HG03097 (cell line): ENCODE data around the gene PKD1L1.
"Not testable (repeated sequence)": the region's sequence is repeated elsewhere in the genome, so short reads cannot be mapped to it uniquely, and the experiment has no call there.

Experiments
- ATAC-seq: cut with Tn5 transposase; IDR thresholded peaks from one replicate; pipeline ENCODE4 v1.9.1; 2021; ENCODE audit not compliant: unreplicated experiment, low FRiP score

The PKD1L1 gene

DNA sequence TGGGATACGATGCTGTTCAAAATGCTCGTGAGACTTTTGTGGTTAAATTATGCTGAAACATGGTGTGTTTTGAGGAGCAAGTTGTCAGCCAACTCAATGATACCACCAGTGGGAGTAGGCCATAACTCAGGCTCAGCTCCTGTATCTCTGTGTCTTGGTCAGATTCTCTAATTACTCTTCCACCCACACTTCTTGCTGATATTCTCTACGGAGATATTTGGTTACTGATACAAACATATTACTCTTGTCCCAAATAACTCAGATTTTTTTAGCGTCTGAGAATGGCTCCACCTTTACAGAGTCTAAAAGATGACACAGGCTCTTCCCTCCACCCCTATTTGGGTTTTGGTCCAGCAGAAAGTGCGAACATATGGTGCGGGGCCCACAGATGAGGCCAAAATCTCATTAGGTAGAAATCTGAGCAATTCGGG, 168.9 kb downstream of the PKD1L1 start:
- ATAC-seq: no peak

DNA sequence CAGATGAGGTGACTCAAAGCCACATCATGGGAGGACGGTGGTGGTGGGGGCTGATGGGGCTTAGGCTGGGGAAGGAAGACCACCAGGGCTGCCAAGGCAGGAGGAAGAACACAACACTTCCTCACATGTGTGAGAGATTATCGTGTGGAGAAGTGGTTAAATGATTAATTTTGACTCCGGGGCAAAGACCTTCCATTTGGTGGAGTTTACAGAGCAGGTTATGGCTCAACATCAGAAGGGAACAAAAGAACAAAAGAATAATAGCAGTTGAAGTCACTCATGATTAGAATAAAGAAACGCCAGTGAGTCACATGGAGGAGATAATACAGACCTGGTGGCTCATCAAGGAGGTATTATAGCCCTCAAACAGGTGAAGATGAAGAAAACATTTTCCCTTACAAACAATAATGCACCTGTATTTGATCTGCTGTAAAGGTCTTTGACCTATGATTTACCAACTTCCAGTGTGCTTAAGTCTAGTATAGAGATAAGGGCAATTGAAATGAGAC, 170.1 kb downstream of the PKD1L1 start:
- no peak for ATAC-seq

DNA sequence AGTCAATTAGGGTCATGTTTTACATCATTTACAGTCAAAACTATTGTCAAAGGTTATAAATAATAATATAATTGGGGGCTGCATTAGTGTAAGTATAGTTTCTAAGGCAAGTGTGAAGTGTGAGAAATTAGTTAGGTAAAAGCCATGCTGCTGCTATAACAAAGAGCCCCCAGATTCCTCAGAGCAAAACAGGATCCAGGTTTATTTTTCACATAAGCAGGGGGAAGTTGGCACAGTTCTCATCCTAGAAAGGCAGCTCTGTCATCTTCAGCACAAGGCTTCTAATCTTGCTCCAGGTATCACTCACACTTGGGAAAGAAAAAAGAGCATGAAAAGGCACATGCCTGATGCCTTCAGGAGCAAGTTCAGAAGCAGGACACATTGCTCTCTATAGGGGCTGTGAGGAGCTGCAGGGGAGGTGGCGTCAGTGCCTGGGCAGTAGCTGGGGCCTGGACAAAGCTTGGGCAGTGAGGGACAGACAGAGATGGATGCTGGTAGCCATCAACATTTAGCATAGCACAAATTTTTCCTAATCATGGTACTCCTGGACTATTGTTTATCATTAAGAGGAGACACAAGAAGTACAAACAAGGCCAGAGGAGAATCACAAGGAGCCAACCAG, 170.6 kb downstream of the PKD1L1 start:
- no peak for ATAC-seq

DNA sequence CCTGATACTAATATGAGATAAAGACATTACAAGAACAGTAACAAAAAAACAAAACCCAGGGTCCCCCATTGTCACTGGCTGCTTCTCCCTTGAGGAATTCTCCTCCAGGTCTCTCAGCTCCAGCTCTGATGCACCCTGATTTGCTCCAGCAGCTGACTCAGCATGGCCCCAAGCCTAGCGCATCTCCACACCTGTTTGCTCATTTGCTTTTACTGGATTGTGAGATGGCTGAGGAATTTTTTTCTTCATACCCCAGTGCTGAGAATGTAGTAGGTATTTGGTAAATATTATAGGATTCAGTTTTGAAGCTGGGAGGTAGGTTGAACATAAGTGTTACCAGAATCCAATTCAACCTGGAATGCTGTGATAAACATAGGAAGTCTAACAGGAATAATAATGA, 171.9 kb downstream of the PKD1L1 start:
- ATAC-seq: no peak

DNA sequence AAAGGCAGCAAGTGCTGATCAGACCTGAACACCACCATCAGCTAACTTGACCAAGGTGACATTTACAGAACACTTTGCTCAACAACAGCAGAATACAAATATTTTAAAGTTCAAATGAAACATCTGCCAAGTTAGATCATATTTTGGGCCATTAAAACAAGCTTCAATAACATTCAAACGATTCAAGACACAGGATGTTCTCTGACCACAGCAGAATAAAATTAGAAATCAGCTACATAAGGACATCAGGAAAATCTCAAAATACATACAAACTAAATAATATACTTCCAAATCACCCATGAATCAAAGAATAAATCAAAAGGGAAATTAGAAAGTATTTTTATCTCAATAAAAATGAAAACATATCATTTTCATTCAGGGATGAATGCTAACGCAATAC, 173.0 kb downstream of the PKD1L1 start:
- ATAC-seq: no peak

DNA sequence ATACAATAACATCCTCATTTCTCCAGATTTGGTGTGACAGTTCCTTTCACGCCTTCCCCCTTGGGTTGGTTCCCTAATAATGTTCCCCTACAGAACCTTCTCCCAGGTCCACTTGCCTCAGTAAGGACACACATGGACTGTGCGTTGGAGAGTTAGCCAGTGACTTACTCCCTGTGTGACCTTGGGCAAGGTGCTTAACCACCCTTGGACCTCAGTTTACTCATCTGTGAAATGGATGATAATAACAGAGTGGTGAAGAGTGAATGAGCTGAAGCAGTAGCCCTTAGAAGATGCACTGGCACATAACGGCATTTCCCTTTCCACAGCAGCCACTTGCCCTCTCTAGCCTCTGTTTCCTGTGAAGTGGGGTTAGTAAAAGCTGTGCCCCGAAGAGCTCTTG, 175.8 kb downstream of the PKD1L1 start:
- no peak for ATAC-seq

DNA sequence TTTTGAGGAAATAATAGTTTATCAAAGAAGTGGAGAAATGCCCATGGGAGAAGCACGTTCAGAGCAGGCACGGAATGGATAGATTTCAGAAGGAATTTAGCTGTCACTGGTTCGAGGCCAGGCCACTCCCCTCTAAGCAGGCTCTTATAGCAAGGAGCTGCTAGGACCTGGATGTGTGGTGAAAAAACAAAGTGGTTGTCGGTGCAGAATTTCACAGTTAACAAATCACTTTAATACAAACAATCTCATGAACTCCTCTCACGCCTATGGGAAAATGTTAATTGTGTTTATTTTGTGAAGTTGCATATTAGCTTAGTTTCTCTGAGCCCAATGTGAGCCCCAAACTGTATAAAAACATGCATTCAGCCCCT, 176.3 kb downstream of the PKD1L1 start:
- ATAC-seq: no peak

DNA sequence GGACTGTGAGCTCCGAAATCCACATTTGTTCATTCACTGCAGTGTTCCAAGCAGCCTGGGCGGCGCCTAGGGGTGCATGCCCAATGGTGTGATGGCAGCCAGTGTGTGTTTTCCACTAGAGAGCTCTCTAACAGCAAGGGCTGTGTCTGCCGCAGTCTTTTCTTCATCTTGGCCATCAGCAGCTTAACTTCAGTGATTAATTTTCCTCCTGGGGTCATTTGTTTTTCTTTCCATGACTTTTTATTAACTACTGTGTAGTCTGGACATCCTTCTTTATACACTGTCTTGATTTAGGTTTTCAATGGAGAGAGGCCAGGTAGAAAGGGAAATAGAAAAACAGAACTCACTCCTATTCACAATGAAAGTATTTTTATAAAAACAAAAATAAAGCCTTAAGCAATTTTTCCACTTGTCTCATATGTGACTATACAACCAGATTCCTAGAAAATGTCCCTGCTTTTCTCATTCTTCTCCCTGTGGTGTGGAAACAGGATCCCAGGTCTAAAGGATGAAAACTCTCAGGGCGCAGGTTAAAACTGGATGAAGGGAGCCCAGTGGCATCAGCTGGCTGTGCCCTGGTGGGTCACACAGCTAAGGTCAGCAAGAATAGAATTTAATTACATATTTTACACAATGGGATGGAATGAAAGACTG, 176.8 kb downstream of the PKD1L1 start:
- no peak for ATAC-seq

DNA sequence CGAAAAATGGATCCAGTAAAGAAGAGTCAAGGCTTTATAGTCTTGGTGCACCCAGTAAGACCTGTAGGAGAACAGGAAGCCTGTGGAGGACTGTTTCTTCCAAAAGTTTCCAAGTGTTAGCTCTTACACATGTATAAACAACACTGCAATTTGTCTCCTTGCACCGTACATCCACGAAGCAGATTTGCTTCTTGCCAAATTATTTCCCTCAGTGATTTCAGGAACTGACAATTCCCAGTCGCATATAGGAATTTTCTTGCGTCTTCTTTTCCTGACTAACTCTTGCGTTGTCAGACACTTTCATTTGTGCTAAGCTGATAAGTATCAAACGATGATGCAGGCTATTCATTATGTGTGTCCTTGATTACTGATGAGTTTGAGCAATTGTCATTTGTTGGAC, 182.1 kb downstream of the PKD1L1 start:
- no peak for ATAC-seq

DNA sequence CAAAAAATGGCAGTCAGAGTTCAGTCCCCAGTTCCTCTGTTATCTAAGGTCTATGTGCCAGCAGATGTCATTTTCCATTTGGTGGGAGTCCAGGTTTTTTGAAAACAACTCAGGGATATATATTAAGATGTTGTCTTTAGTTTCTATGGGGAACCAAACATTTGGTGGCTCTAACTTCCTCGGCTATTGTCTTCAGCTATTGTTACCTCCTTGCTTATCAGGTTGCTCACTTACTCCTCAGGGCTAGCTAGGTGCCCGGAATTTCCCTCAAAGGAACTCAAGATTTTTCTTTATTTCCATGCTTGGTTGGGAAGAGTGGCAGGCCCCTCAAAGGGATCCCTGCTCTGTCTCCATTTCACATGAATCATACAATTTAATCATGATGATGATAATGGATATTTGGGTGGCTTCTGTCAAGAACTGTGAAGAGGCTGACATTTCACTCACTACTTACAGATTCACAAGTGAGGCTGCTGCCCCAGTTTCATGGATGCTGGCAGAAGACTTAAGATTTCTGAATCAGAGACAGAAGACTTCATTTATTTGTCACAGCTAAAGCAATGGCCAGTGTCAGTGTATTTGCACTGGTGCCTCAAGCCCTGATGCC, 182.8 kb downstream of the PKD1L1 start:
- ATAC-seq: no peak

DNA sequence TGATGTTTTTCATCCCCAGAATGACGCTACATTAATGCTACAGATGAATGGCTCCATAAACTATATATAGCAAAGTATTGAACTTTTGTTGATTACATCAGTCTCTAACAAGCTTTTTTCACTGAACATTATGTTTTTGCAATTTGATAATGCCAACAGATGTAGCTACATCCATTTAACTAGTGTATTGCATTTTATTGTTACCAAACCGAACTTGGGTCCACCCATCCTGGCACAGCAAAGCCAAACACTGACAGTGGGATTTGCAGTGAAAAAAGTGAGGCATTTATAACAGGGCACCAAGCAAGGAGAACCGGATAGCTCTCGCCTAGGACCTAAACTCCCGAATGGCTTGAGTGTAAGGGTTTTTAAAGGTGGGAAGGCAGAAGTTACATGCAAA, 183.5 kb downstream of the PKD1L1 start:
- no peak for ATAC-seq

DNA sequence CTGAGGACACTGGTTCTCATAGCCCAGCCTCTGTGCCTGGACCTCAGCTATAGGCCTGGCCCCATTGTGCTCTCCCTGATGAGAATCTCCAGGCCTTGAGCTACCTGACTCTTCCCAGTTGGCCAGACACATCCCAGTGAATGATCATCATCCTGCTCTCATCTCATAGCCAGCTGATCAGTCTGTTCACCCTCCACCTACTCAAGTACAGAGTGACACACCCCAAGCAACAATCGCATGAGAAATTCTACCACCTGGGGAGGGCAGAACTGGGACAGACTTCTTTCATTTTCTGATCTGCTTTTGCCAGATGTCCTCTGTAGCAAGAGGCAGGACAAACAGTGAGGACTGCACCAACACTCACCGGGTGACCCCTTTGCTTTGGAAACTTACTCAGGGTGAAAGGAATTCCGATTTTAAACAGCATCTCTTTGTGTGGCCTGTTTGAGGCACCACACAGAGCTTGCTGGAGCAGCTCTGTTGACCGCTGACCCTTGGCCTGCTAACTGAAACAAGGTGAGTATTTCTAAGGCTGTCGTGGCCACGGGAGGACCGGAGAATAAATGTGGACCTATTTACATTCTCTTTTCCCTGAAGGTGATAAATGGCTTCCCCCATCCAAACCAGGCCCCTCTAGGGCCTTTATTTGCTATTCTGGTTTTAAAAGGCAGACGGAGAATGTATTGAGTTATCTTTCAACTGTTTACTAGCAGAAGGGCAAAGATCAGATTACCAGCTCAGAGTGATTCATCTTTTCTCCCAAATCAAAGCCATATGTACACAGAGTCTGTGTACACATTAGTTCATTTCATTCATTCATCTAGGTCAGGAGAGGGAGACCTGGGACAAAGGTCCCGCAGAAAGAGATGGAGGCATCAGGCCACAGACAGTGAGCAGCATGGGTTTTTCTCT, 184.9 kb downstream of the PKD1L1 start:
- no peak for ATAC-seq

DNA sequence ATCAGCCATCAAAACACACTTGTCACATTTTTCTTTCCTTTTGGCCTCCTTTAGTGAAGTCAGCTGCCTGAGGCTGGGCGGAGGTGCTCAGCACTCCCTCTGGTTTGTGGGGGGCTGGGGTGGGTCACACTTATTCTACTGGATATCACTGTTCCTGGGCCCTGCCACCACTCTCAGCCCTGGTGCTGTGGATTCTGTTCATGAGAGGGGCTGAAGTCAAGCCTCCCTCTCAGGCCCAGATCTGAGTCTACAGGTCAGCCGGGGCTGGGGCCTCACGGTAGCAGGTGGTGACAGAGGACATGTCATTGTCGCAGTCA, 185.6 kb downstream of the PKD1L1 start:
- ATAC-seq: no peak

DNA sequence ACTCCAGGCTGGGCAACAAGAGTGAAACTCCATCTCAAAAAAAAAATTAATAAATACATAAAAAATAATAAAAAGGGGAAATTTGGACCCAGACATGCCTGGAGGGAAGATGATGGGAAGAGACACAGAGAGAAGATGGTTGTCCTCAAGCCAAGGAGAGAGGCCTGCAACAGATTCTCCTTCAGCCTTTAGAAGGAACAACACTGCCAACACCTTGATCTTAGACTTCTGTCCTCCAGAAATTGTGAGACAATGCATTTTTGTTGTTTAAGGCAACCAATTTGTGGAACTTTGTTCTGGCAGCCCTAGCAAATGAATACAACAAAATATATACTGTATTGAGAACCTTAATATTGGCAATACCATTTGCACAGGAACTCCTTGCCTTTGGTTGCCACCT, 186.1 kb downstream of the PKD1L1 start:
- no peak for ATAC-seq

DNA sequence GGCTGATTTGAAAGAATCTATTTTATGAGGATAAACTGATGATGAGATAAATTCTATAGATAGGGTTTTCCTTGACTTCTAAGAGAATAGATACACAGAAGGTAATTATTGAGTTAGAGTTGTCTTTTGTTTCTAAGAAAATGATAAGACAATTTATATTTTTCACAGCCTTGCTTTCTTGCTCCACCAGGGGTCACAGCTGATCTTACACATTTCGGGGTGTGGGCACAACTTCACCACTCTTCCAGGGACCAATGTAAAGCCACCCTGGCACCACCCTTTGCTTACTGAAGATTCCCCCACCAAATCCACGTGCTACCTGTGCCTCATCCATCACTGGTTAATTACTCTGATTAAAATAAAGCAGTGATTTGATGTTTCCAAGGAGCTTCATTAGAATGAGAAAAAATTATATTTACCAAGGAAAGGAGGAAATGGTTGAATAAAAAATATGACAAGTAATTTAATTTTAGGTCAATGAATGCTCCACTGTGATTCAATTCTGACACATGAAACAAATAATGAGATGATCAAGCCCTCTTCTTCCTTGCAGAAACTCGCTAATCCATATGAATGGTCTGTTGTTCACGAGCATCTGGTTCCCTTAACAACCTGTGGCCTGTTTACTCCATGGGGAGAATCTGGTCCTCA, 189.1 kb downstream of the PKD1L1 start:
- ATAC-seq: no peak

DNA sequence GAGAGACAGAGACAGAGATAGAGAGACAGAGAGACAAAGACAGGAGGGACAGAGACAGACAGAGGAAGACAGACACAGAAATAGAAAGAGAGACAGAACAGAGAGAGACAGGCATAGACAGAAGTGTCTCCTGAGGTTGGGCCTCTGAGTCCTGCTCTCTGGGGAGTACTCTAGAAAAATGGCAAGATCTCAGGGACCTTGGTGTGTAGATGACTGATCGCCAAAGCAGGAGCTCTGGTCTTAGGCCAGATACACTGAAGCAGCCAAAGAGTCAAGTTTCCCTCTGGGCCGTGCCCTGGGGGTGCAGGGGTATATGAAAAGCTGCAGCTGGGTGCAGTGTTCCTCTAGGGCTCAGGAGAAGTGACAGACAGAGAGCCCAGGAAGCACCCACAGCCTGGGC, 189.7 kb downstream of the PKD1L1 start:
- ATAC-seq: no peak

DNA sequence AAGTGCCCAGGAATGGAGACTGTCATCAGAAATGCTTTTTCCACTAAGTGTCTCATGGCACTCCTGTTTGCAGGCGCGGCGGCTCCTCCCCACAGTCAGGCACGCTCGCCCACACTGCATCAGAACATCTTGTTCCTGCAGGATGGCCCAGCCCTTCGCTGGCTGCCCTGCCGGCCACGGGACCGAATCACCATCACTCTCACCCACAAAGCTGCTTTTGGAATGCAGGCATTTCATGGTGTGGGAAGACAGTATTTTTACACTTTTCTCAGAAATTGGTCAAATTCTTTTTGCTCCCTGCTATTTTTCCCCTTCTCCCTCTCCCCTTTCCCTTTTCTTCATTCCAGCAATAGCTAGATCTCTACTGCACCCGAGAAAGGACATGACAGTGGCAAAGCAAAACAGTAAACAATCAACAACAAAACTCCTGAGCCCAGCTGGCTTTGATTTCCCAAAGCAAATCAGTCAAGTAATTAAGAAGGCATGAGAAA, 190.3 kb downstream of the PKD1L1 start:
- ATAC-seq: no peak

DNA sequence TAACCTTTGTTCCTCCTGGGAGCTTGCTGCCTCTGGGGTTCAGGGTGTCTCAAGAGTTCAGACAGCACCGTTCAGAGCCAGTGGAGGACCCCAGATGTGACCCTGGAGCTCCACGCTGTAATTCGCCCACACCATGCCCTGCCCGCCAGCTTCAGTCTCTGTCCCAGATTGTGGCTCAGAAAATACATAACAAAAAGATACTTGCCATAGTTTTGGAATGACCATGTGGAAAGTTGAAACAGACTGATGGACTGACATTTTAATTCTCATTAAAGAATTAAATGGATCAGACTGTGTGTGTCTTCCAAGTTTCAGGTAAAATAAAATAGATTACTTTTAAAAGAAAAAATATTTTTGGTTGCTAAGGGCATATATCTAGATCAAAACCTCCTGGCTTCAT, 191.6 kb downstream of the PKD1L1 start:
- no peak for ATAC-seq

DNA sequence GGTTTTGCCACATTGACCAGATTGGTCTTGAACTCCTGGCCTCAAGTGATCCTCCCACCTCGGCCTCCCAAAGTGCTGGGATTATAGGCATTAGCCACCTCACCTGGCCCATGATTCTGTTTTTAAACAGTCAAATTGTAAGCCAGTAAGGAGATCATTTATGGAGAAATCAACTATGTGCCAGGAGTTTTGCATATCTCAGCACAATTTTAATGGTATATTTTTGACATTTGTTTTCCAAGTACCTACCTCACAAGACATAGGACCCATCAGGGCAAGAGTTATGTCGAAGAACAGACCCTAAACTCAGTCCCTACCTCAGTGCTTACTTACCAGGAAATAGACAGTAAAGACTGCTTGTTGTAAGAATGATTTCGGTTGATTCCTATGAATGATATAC, 193.0 kb downstream of the PKD1L1 start:
- no peak for ATAC-seq

DNA sequence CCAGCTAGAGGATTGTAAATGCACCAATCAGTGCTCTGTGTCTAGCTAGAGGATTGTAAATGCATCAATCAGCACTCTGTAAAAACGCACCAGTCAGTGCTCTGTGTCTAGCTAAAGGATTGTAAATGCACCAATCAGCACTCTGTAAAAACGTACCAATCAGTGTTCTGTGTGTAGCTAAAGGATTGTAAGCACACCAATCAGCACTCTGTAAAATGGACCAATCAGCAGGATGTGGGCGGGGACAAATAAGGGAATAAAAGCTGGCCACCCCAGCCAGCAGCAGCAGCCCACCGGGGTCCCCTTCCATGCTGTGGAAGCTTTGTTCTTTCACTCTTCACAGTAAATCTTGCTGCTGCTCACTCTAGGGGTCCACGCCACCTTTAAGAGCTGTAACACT, 196.5 kb downstream of the PKD1L1 start:
- not testable (repeated sequence) for ATAC-seq

DNA sequence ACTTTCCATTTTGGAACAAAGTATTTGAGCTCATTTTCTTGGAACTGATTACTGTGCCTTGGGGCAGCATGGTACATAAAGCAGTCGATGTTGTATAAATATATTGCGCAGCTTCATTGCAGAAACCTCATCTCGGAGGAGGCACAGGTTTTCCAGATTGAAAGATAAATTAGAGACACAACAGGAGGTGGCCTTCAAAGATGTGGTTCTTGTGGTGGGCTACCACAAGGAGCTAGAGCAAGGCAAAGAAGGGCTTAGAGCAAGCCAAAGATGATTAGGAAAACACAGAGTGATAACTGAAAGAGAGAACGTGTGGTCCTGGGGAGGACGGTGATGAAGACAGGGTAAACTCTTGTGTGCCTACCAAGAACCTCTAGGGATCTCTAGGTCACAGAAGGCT, 197.2 kb downstream of the PKD1L1 start:
- no peak for ATAC-seq
